Transverse colon (tissue), 4 donors: ENCODE results near the gene ARHGEF25. TPM values are rescaled to one million over a fixed set of nuclear protein-coding genes. Genes with fewer than 3 reads are reported as not detected.
A peak's percentile ranks its signal among the peaks of the same experiment; 100 is the strongest.

Source experiments
- DNase-seq: peaks from one replicate; pipeline ENCODE4 v3.0.0-alpha.2; 2019
- H3K27ac ChIP-seq, 4 donors: fragments of 200-600 bp; sonication (generic); 2 replicates each; pipeline ENCODE4 v1.5.1; 2016 to 2018; ENCODE audit warnings: inconsistent platforms in 4 of 4
- H3K27me3 ChIP-seq: fragments of 200-600 bp; sonication (generic); 2 replicates; pipeline ENCODE4 v1.5.1; 2017; ENCODE audit warnings: inconsistent platforms
- H3K36me3 ChIP-seq, 4 donors: fragments of 200-600 bp; sonication (generic); 2 replicates each; pipeline ENCODE4 v1.5.1; 2017 to 2019; ENCODE audit warnings: inconsistent platforms in 4 of 4
- H3K4me1 ChIP-seq, 4 donors: fragments of 200-600 bp; sonication (generic); 2 replicates each; pipeline ENCODE4 v1.5.1; 2017 to 2020; ENCODE audit warnings: inconsistent platforms in 4 of 4
- H3K4me3 ChIP-seq, 4 donors: fragments of 200-600 bp; sonication (generic); 1 replicate in 1 of 4; 2 replicates in 3 of 4; pipeline versions ENCODE4 v1.5.1 to v1.6.1; 2017 to 2019; ENCODE audit warnings: inconsistent platforms in 4 of 4
- H3K9me3 ChIP-seq, 2 donors: fragments of 200-600 bp; sonication (generic); 2 replicates each; pipeline ENCODE4 v1.5.1; 2017 to 2019; ENCODE audit warnings: inconsistent platforms in 2 of 2
- CTCF ChIP-seq, 5 experiments: fragments of 200-600 bp in 3 of 5; fragments of 450-650 bp in 2 of 5; sonication (generic) in 3 of 5; IDR thresholded peaks; 1 replicate in 2 of 5; 2 replicates in 3 of 5; pipeline ENCODE4 v1.5.1; 2016 to 2017; ENCODE audit warnings: antibody characterized with exemption in 5 of 5, inconsistent platforms in 3 of 5, mild to moderate bottlenecking in 2 of 5, moderate library complexity in 1 of 5
- EP300 ChIP-seq: sonication (generic); formaldehyde crosslinking; IDR thresholded peaks from one replicate; pipeline ENCODE4 v1.6.1; 2017; ENCODE audit warnings: antibody characterized with exemption, low read depth
- POLR2A ChIP-seq: fragments of 450-650 bp; IDR thresholded peaks from one replicate; pipeline ENCODE4 v1.6.1; 2016; ENCODE audit warnings: antibody characterized with exemption, mild to moderate bottlenecking, moderate library complexity
- POLR2AphosphoS5 ChIP-seq, 3 donors: sonication (generic); formaldehyde crosslinking; IDR thresholded peaks; one replicate each; pipeline ENCODE4 v1.6.1; 2016; ENCODE audit warnings: antibody characterized with exemption in 3 of 3
- WGBS, 2 donors: methylation state at CpG; one replicate each; pipeline ENCODE4 v1.1.5; 2018; ENCODE audit warnings: low coverage in 1 of 2; 5-methylcytosine and 5-hydroxymethylcytosine counted together
- in situ Hi-C, 4 donors: fragments of 200-750 bp; cut with MboI; loops; one replicate each; pipeline versions ENCODE4 v1.15.0 to v1.15.1; 2017; ENCODE audit warnings: low sequenced_read_pairs in 3 of 4, low pct_ligation_motif_present in 1 of 4, low pct_unique_long_range_greater_than_20kb in 1 of 4
- intact Hi-C: fragments of 100-400 bp; cut with DNase I; formaldehyde crosslinking; loops from one replicate; pipeline ENCODE4 v1.15.1; 2023; ENCODE audit warnings: low total_unique reads
- total RNA-seq, 4 donors: library from RNA; depleted of rRNA; stranded (reverse); fragments of >200 nt; gene quantifications; one replicate each; pipeline ENCODE4 v1.1.0, GENCODE V29; 2016

ARHGEF25 gene
- total RNA-seq, 4 donors from 2014 or later = 6.6 to 35.9 (median 15.3) TPM

- in situ Hi-C loops = loop anchor here in 2 of 4 donors (5.0 to 10.0 kb wide), 3 partner anchors 45 to 160 kb away; no protein-coding TSS in a partner anchor
- Histone ChIP-seq H3K36me3 (no peaks in the 10 kb centered on the region), H3K9me3 (no peaks in the 10 kb centered on the region), H3K27ac (no peak overlapping the region), H3K4me1 (peaks cover 0 to 12% (median 2%) of the 10 kb centered on the region in 4 donors), H3K27me3 (peaks cover 98% of the 10 kb centered on the region), H3K4me3 (no peak overlapping the region)
- TF ChIP-seq POLR2AphosphoS5 (IDR thresholded peaks at IDR 0.05) = no peak
- no peak for TF ChIP-seq POLR2A
- TF ChIP-seq EP300 = no peak
- no peak for TF ChIP-seq CTCF (IDR thresholded peaks at IDR 0.05)
- 18 to 33% methylated on average over 6 to 9 of the region's 9 CpGs for WGBS, 2 donors
- DNase-seq = no peak
- intact Hi-C loops = loop anchor here (2.0 kb wide), 1 partner anchor 46 kb away; no protein-coding TSS in a partner anchor
Measured at GRCh38 chr12:57626921-57627445, 15.7 kb downstream of the ARHGEF25 start.

GRCh38 chr12:57627501-57628279, 16.5 kb downstream of the ARHGEF25 start:
- no peak overlapping the region for H3K27ac ChIP-seq
- TF ChIP-seq POLR2AphosphoS5 (IDR thresholded peaks at IDR 0.05) (no peak), EP300 (no peak), CTCF (IDR thresholded peaks at IDR 0.05) (no peak), POLR2A (no peak)
- H3K27me3 ChIP-seq = peaks cover 98% of the 10 kb centered on the region
- H3K36me3 ChIP-seq = no peaks in the 10 kb centered on the region
- peak overlapping the region in 1 of 4 donors; percentile 6 for H3K4me3 ChIP-seq
- no peaks in the 10 kb centered on the region for H3K9me3 ChIP-seq
- no peak for DNase-seq
- intact Hi-C loops (loop anchor here (2.0 kb wide), 1 partner anchor 47 kb away; no protein-coding TSS in a partner anchor), in situ Hi-C loops (loop anchor here in 2 of 4 donors (5.0 to 10.0 kb wide), 3 partner anchors 45 to 160 kb away; no protein-coding TSS in a partner anchor)
- H3K4me1 ChIP-seq = peaks cover 6 to 18% (median 9%) of the 10 kb centered on the region in 4 donors
- 21 to 60% methylated on average over 1 to 58 of the region's 67 CpGs for WGBS, 2 donors

GRCh38 chr12:57628280-57629191, 17.3 kb downstream of the ARHGEF25 start:
- H3K27me3 ChIP-seq = peaks cover 98% of the 10 kb centered on the region
- H3K4me1 ChIP-seq = peaks cover 10 to 26% (median 16%) of the 10 kb centered on the region in 4 donors
- no peaks in the 10 kb centered on the region for H3K9me3 ChIP-seq
- H3K4me3 ChIP-seq = no peak overlapping the region
- WGBS, 2 donors = 74% methylated on average over 18 to 29 of the region's 29 CpGs
- in situ Hi-C loops = loop anchor here in 2 of 4 donors (5.0 to 10.0 kb wide), 3 partner anchors 46 to 161 kb away; no protein-coding TSS in a partner anchor
- intact Hi-C loops = no loop called here
- no peak for DNase-seq
- TF ChIP-seq CTCF (IDR thresholded peaks at IDR 0.05) (no peak), POLR2A (no peak), POLR2AphosphoS5 (IDR thresholded peaks at IDR 0.05) (no peak), EP300 (no peak)
- H3K36me3 ChIP-seq = no peaks in the 10 kb centered on the region
- no peak overlapping the region for H3K27ac ChIP-seq
